OCI-LY7 (cell line): Measurements from ENCODE around the gene HOXD4. TPM values are rescaled to one million over a fixed set of nuclear protein-coding genes. Genes with fewer than 3 reads are reported as not detected.

Source experiments
- BruUV-seq: library from RNA; stranded (reverse); fragments of 400-500 nt; replicated peaks from 2 replicates; lab custom pipeline; 2021; lab: Mats Ljungman, UMichigan
- CTCF ChIA-PET: fragments of 300-600 bp; sonication (Branson Sonifier 250); formaldehyde crosslinking; loops from one replicate; lab custom pipeline; 2022; ENCODE audit warnings: antibody characterized with exemption; ENCODE audit not compliant: unreplicated experiment; lab: Charles Lee
- POLR2A ChIA-PET: fragments of 300-600 bp; sonication (Branson Sonifier 250); formaldehyde crosslinking; loops from one replicate; lab custom pipeline; 2022; ENCODE audit warnings: antibody characterized with exemption; lab: Charles Lee
- DNase-seq: peaks from one replicate; pipeline ENCODE4 v3.0.0-alpha.2; 2015; ENCODE audit warnings: low spot score
- H2AFZ ChIP-seq: fragments of 200-600 bp; sonication (generic), shearing (Covaris generic); 2 replicates; pipeline ENCODE4 v1.6.1; 2014; ENCODE audit warnings: mild to moderate bottlenecking, antibody characterized with exemption, low read length, moderate library complexity
- H3K27ac ChIP-seq: fragments of 200-600 bp; sonication (generic); 2 replicates; pipeline ENCODE4 v1.5.1; 2014; ENCODE audit warnings: mixed run types, low read depth, mild to moderate bottlenecking, moderate library complexity, low read length, inconsistent platforms; ENCODE audit not compliant: poor library complexity, severe bottlenecking
- H3K36me3 ChIP-seq: fragments of 200-600 bp; sonication (generic); 2 replicates; pipeline ENCODE4 v1.6.1; 2014; ENCODE audit warnings: mild to moderate bottlenecking, antibody characterized with exemption, low read length, moderate library complexity, mixed read lengths; ENCODE audit not compliant: insufficient read depth
- H3K4me1 ChIP-seq: fragments of 200-600 bp; sonication (generic); 2 replicates; pipeline ENCODE4 v1.5.1; 2014; ENCODE audit warnings: mild to moderate bottlenecking, low read length; ENCODE audit not compliant: insufficient read depth, poor library complexity, severe bottlenecking
- H3K4me2 ChIP-seq: fragments of 200-600 bp; sonication (generic); 2 replicates; pipeline ENCODE4 v1.6.1; 2014; ENCODE audit warnings: mild to moderate bottlenecking, low read length
- H3K4me3 ChIP-seq: fragments of 200-600 bp; sonication (generic); 2 replicates; pipeline ENCODE4 v1.5.1; 2014; ENCODE audit warnings: mild to moderate bottlenecking, low read depth, low read length; ENCODE audit not compliant: poor library complexity, severe bottlenecking
- H3K79me2 ChIP-seq: fragments of 200-600 bp; sonication (generic); 2 replicates; pipeline ENCODE4 v1.6.1; 2016; ENCODE audit warnings: low read depth, mild to moderate bottlenecking, low read length, moderate library complexity, mixed read lengths; ENCODE audit not compliant: insufficient read depth
- H3K9me2 ChIP-seq: fragments of 200-600 bp; sonication (generic); 2 replicates; pipeline ENCODE4 v1.6.1; 2016; ENCODE audit warnings: mild to moderate bottlenecking, low read length, mixed read lengths; ENCODE audit not compliant: insufficient read depth
- H3K9me3 ChIP-seq: fragments of 200-600 bp; sonication (generic); 2 replicates; pipeline ENCODE4 v1.6.1; 2014; ENCODE audit warnings: mild to moderate bottlenecking, mixed run types, low read length, mixed read lengths
- H4K20me1 ChIP-seq: fragments of 200-600 bp; sonication (generic); 2 replicates; pipeline ENCODE4 v1.6.1; 2014; ENCODE audit warnings: mild to moderate bottlenecking, antibody characterized with exemption, low read length, moderate library complexity, mixed read lengths; ENCODE audit not compliant: insufficient read depth
- CTCF ChIP-seq: fragments of 200-600 bp; sonication (generic); conservative IDR thresholded peaks from 2 replicates; pipeline ENCODE4 v1.5.1; 2014; ENCODE audit warnings: mild to moderate bottlenecking, antibody characterized with exemption, low read length, moderate library complexity, mixed read lengths
- EZH2phosphoT487 ChIP-seq: fragments of 200-600 bp; sonication (generic); IDR thresholded peaks from 2 replicates; pipeline ENCODE4 v1.6.1; 2018; ENCODE audit warnings: low read depth, borderline replicate concordance, mild to moderate bottlenecking, mixed run types, antibody characterized with exemption, low read length, moderate library complexity, mixed read lengths
- intact Hi-C: fragments of 100-400 bp; cut with micrococcal nuclease; formaldehyde crosslinking; loops from one replicate; pipeline ENCODE4 v1.10.0; 2022; ENCODE audit not compliant: unreplicated experiment
- total RNA-seq, 2 experiments: library from RNA; depleted of rRNA in 1 of 2; stranded (reverse); fragments of >200 nt in 1 of 2; shearing (Covaris generic) in 1 of 2; gene quantifications; 2 replicates each; pipeline ENCODE4 v1.2.3, GENCODE V29; 2014 to 2022

The HOXD4 gene
- total RNA-seq, 2 experiments from 2014 or later: not detected

GRCh38 chr2:176145085-176145969 lies 6.0 kb upstream of the HOXD4 start:
- H3K4me1 ChIP-seq: peaks cover 3% of the 10 kb centered on the region
- H2AFZ ChIP-seq: no peak overlapping the region
- no peaks in the 10 kb centered on the region for H4K20me1 ChIP-seq
- H3K9me3 ChIP-seq: no peaks in the 10 kb centered on the region
- H3K27ac ChIP-seq: no peak overlapping the region
- intact Hi-C loops: no loop called here
- POLR2A ChIA-PET: interaction anchor here (0.6 to 1.8 kb wide), 2 partner anchors 9 to 193 kb away, joined by 3 read pairs; no protein-coding TSS in a partner anchor
- no peak for DNase-seq
- H3K79me2 ChIP-seq: no peaks in the 10 kb centered on the region
- BruUV-seq: no TSS peak
- TF ChIP-seq CTCF (no peak), EZH2phosphoT487 (no peak)
- H3K4me3 ChIP-seq: no peak overlapping the region
- no peaks in the 10 kb centered on the region for H3K9me2 ChIP-seq
- no peaks in the 10 kb centered on the region for H3K36me3 ChIP-seq
- CTCF ChIA-PET: no interaction called here
- H3K4me2 ChIP-seq: no peak overlapping the region

DNA sequence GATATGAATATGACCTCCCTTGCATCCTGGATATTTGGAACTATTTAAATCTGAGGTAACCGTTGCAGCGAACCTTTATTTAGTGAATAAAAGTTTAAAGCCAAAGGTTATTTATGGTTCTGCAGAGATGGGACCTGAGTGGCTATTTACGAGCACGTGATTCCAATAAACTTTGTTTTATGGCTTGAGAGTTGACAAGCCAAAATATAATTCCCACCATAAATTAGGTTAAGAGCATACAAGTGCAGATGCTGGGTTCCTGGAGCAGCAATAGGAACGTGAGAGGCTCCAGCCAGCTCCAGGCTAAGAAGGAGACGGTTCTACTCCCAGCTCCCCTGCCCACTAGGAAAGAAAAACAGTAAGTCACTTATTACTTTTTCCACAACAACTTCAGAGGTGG lies 5.2 kb upstream of the HOXD4 start:
- no peak overlapping the region for H3K27ac ChIP-seq
- no peaks in the 10 kb centered on the region for H3K79me2 ChIP-seq
- CTCF ChIA-PET: no interaction called here

GRCh38 chr2:176146645-176147044 lies 4.7 kb upstream of the HOXD4 start:
- H3K4me1 ChIP-seq: no peaks in the 10 kb centered on the region
- H2AFZ ChIP-seq: no peak overlapping the region
- intact Hi-C loops: no loop called here
- ChIA-PET POLR2A (no interaction called here), CTCF (no interaction called here)
- H3K9me2 ChIP-seq: no peaks in the 10 kb centered on the region
- no peaks in the 10 kb centered on the region for H3K9me3 ChIP-seq
- TF ChIP-seq EZH2phosphoT487: no peak
- no peaks in the 10 kb centered on the region for H3K79me2 ChIP-seq
- H4K20me1 ChIP-seq: no peaks in the 10 kb centered on the region
- H3K36me3 ChIP-seq: no peaks in the 10 kb centered on the region
- no peak overlapping the region for H3K4me3 ChIP-seq
- BruUV-seq: no TSS peak
- H3K4me2 ChIP-seq: no peak overlapping the region
- DNase-seq: no peak
- no peak overlapping the region for H3K27ac ChIP-seq

More for the DNA sequence above, 5.2 kb upstream of the HOXD4 start:
- no TSS peak for BruUV-seq
- no peaks in the 10 kb centered on the region for H3K4me1 ChIP-seq
- no peak overlapping the region for H3K4me3 ChIP-seq
- no peak for DNase-seq
- POLR2A ChIA-PET: no interaction called here
- TF ChIP-seq EZH2phosphoT487: no peak
- no peaks in the 10 kb centered on the region for H3K36me3 ChIP-seq
- H4K20me1 ChIP-seq: no peaks in the 10 kb centered on the region
- H3K9me3 ChIP-seq: no peaks in the 10 kb centered on the region
- no peak overlapping the region for H3K4me2 ChIP-seq
- no peaks in the 10 kb centered on the region for H3K9me2 ChIP-seq
- intact Hi-C loops: no loop called here
- no peak overlapping the region for H2AFZ ChIP-seq
